ENCODE data around the gene RNMT.

GRCh38 chr18:13720123-13720522 is 6.3 kb upstream of the RNMT start:
- TF ChIP-seq CREB1 (CRISPR knock-in tag; IDR thresholded peaks at IDR 0.05), result no peak
- TF ChIP-seq USF2 (CRISPR knock-in tag; IDR thresholded peaks at IDR 0.05), result no peak
- TF ChIP-seq, protein P1, sequence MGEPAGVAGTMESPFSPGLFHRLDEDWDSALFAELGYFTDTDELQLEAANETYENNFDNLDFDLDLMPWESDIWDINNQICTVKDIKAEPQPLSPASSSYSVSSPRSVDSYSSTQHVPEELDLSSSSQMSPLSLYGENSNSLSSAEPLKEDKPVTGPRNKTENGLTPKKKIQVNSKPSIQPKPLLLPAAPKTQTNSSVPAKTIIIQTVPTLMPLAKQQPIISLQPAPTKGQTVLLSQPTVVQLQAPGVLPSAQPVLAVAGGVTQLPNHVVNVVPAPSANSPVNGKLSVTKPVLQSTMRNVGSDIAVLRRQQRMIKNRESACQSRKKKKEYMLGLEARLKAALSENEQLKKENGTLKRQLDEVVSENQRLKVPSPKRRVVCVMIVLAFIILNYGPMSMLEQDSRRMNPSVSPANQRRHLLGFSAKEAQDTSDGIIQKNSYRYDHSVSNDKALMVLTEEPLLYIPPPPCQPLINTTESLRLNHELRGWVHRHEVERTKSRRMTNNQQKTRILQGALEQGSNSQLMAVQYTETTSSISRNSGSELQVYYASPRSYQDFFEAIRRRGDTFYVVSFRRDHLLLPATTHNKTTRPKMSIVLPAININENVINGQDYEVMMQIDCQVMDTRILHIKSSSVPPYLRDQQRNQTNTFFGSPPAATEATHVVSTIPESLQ (CRISPR knock-in tag; IDR thresholded peaks at IDR 0.05), result no peak
- TF ChIP-seq MYBL2 (CRISPR knock-in tag; IDR thresholded peaks at IDR 0.05), result no peak
- TF ChIP-seq ATF1 (CRISPR knock-in tag; IDR thresholded peaks at IDR 0.05), result no peak
- no peak for TF ChIP-seq CREM (CRISPR knock-in tag; IDR thresholded peaks at IDR 0.05)
- TF ChIP-seq ZNF232 (CRISPR knock-in tag; IDR thresholded peaks at IDR 0.05), result no peak

Data from WTC11 (cell line).